GM12878 (cell line): ENCODE results near the gene ILKAP.

Experiments used
- ATF7 ChIP-seq: fragments of 450-650 bp; IDR thresholded peaks from 2 replicates; pipeline ENCODE4 v1.6.1; 2016; ENCODE audit warnings: low read depth, mild to moderate bottlenecking
- MYC ChIP-seq: IDR thresholded peaks from 2 replicates; pipeline ENCODE4 v1.6.1; 2011; ENCODE audit warnings: mild to moderate bottlenecking, low read length, moderate library complexity, inconsistent platforms; ENCODE audit not compliant: insufficient read depth, insufficient replicate concordance, insufficient read length, severe bottlenecking
- TF ChIP-seq, protein P1 (sequence below): fragments of 450-650 bp; IDR thresholded peaks from 2 replicates; pipeline ENCODE4 v1.6.1; 2017; ENCODE audit warnings: antibody characterized with exemption, mild to moderate bottlenecking, moderate library complexity
- TF ChIP-seq, protein P2 (sequence below), 3 experiments: IDR thresholded peaks in 2 of 3; conservative IDR thresholded peaks in 1 of 3; 2 replicates each; pipeline ENCODE4 v1.5.1; 2011; ENCODE audit warnings: low read depth in 3 of 3, low read length in 3 of 3, mild to moderate bottlenecking in 3 of 3, control low read depth in 2 of 3, moderate library complexity in 2 of 3, inconsistent platforms in 1 of 3, mixed read lengths in 1 of 3; ENCODE audit not compliant: control insufficient read depth in 2 of 3, insufficient read depth in 1 of 3; ENCODE audit errors: extremely low read depth in 1 of 3

DNA sequence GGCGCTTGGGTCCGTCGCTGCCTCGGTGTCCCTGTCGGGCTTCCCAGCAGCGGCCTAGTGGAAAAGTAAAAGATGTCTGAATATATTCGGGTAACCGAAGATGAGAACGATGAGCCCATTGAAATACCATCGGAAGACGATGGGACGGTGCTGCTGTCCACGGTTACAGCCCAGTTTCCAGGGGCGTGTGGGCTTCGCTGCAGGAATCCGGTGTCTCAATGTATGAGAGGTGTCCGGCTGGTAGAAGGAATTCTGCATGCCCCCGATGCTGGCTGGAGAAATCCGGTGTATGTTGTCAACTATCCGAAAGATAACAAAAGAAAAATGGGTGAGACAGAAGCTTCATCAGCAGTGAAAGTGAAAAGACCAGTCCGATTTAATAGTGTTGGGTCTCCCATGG, 28.3 kb upstream of the ILKAP start:
- TF ChIP-seq, protein P1, sequence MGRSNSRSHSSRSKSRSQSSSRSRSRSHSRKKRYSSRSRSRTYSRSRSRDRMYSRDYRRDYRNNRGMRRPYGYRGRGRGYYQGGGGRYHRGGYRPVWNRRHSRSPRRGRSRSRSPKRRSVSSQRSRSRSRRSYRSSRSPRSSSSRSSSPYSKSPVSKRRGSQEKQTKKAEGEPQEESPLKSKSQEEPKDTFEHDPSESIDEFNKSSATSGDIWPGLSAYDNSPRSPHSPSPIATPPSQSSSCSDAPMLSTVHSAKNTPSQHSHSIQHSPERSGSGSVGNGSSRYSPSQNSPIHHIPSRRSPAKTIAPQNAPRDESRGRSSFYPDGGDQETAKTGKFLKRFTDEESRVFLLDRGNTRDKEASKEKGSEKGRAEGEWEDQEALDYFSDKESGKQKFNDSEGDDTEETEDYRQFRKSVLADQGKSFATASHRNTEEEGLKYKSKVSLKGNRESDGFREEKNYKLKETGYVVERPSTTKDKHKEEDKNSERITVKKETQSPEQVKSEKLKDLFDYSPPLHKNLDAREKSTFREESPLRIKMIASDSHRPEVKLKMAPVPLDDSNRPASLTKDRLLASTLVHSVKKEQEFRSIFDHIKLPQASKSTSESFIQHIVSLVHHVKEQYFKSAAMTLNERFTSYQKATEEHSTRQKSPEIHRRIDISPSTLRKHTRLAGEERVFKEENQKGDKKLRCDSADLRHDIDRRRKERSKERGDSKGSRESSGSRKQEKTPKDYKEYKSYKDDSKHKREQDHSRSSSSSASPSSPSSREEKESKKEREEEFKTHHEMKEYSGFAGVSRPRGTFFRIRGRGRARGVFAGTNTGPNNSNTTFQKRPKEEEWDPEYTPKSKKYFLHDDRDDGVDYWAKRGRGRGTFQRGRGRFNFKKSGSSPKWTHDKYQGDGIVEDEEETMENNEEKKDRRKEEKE: no peak
- TF ChIP-seq, protein P2, sequence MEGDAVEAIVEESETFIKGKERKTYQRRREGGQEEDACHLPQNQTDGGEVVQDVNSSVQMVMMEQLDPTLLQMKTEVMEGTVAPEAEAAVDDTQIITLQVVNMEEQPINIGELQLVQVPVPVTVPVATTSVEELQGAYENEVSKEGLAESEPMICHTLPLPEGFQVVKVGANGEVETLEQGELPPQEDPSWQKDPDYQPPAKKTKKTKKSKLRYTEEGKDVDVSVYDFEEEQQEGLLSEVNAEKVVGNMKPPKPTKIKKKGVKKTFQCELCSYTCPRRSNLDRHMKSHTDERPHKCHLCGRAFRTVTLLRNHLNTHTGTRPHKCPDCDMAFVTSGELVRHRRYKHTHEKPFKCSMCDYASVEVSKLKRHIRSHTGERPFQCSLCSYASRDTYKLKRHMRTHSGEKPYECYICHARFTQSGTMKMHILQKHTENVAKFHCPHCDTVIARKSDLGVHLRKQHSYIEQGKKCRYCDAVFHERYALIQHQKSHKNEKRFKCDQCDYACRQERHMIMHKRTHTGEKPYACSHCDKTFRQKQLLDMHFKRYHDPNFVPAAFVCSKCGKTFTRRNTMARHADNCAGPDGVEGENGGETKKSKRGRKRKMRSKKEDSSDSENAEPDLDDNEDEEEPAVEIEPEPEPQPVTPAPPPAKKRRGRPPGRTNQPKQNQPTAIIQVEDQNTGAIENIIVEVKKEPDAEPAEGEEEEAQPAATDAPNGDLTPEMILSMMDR (IDR thresholded peaks at IDR 0.05 in 2 of 3, conservative IDR thresholded peaks at IDR 0.05 in 1 of 3; ENCODE audit: control insufficient read depth in 2 of 3, extremely low read depth in 1 of 3, insufficient read depth in 1 of 3, low read depth in 3 of 3, low read length in 3 of 3): no peak
- TF ChIP-seq MYC: no peak
- TF ChIP-seq ATF7: no peak
